Measurements from ENCODE around the gene SLAMF9. TPM values are rescaled to one million over a fixed set of nuclear protein-coding genes. Genes with fewer than 3 reads are reported as not detected.

SLAMF9 gene
- total RNA-seq: not detected

GRCh38 chr1:159953536-159954515 is at the start of gene SLAMF9:
TSS of gene SLAMF9 (minus strand) at chr1:159954237. CDS start at chr1:159954137, 100 bp downstream.
- H3K9me3 ChIP-seq: no peaks in the 10 kb centered on the region
- H3K27me3 ChIP-seq: no peaks in the 10 kb centered on the region

GRCh38 chr1:160001440-160001839 is 47.4 kb upstream of the SLAMF9 start:
- Histone ChIP-seq H3K4me1 (no peaks in the 10 kb centered on the region), H3K9me3 (no peaks in the 10 kb centered on the region), H3K27ac (no peak overlapping the region), H3K27me3 (no peaks in the 10 kb centered on the region), H3K36me3 (no peaks in the 10 kb centered on the region), H3K4me3 (no peak overlapping the region)
- DNase-seq (ENCODE audit: low spot score in 2 of 2): no peak
- intact Hi-C loops (cut with DNase I): no loop called here
- no peak for TF ChIP-seq CTCF (IDR thresholded peaks at IDR 0.05)

More at GRCh38 chr1:159953536-159954515, at the start of gene SLAMF9:
- TF ChIP-seq CTCF (IDR thresholded peaks at IDR 0.05): no peak
- no peak within 1 kb of the TSS for H3K4me3 ChIP-seq
- H3K36me3 ChIP-seq: no peaks in the 10 kb centered on the region
- no peaks in the 10 kb centered on the region for H3K4me1 ChIP-seq
- DNase-seq (ENCODE audit: low spot score in 2 of 2): peak in 1 of 2 donors; percentile 43
- no peak within 1 kb of the TSS for H3K27ac ChIP-seq
- intact Hi-C loops (cut with DNase I): no loop called here

GRCh38 chr1:159999204-159999603 is 45.2 kb upstream of the SLAMF9 start:
- Histone ChIP-seq H3K4me1 (no peaks in the 10 kb centered on the region), H3K4me3 (no peak overlapping the region), H3K27me3 (no peaks in the 10 kb centered on the region), H3K9me3 (no peaks in the 10 kb centered on the region), H3K27ac (no peak overlapping the region), H3K36me3 (no peaks in the 10 kb centered on the region)
- no peak for TF ChIP-seq CTCF (IDR thresholded peaks at IDR 0.05)
- DNase-seq (ENCODE audit: low spot score in 2 of 2): no peak
- intact Hi-C loops (cut with DNase I): no loop called here

GRCh38 chr1:159996653-159997052 is 42.6 kb upstream of the SLAMF9 start:
- no peak for TF ChIP-seq CTCF (IDR thresholded peaks at IDR 0.05)
- H3K27ac ChIP-seq: peak overlapping the region in 1 of 2 donors; percentile 3
- no peaks in the 10 kb centered on the region for H3K9me3 ChIP-seq
- no peaks in the 10 kb centered on the region for H3K4me1 ChIP-seq
- H3K27me3 ChIP-seq: no peaks in the 10 kb centered on the region
- DNase-seq (ENCODE audit: low spot score in 2 of 2): no peak
- no peak overlapping the region for H3K4me3 ChIP-seq
- intact Hi-C loops (cut with DNase I): no loop called here
- H3K36me3 ChIP-seq: no peaks in the 10 kb centered on the region

GRCh38 chr1:159994896-159995295 is 40.9 kb upstream of the SLAMF9 start:
- Histone ChIP-seq H3K4me1 (no peaks in the 10 kb centered on the region), H3K27me3 (no peaks in the 10 kb centered on the region), H3K36me3 (no peaks in the 10 kb centered on the region), H3K9me3 (no peaks in the 10 kb centered on the region), H3K27ac (no peak overlapping the region), H3K4me3 (no peak overlapping the region)
- TF ChIP-seq CTCF (IDR thresholded peaks at IDR 0.05): no peak
- intact Hi-C loops (cut with DNase I): no loop called here
- no peak for DNase-seq (ENCODE audit: low spot score in 2 of 2)

Measured in ascending aorta (tissue), 2 donors.